C4-2B (cell line): Measurements from ENCODE around the gene RBBP8.

ENCODE experiments used
- H3K27ac ChIP-seq: fragments of 450-650 bp; 2 replicates; pipeline ENCODE4 v1.5.1; 2017
- CTCF ChIP-seq: fragments of 450-650 bp; conservative IDR thresholded peaks from 2 replicates; pipeline ENCODE4 v1.5.1; 2017; ENCODE audit warnings: mild to moderate bottlenecking
- ZFX ChIP-seq: fragments of 450-650 bp; IDR thresholded peaks from 2 replicates; pipeline ENCODE4 v1.6.1; 2017

The RBBP8 gene

GRCh38 chr18:23021623-23022022 lies 88.5 kb downstream of the RBBP8 start:
- no peak for TF ChIP-seq CTCF
- TF ChIP-seq ZFX = no peak
- H3K27ac ChIP-seq = no peak overlapping the region

- no peak overlapping the region for H3K27ac ChIP-seq
- TF ChIP-seq ZFX (no peak), CTCF (no peak)
Observed at GRCh38 chr18:23032030-23032582, 99.0 kb downstream of the RBBP8 start.

GRCh38 chr18:23033056-23033455 lies 99.9 kb downstream of the RBBP8 start:
- no peak overlapping the region for H3K27ac ChIP-seq
- no peak for TF ChIP-seq ZFX
- TF ChIP-seq CTCF = no peak

- TF ChIP-seq CTCF (no peak), ZFX (no peak)
- H3K27ac ChIP-seq = no peak overlapping the region
Observed at GRCh38 chr18:23036660-23037201, 103.6 kb downstream of the RBBP8 start.

GRCh38 chr18:23037646-23038045 lies 104.5 kb downstream of the RBBP8 start:
- TF ChIP-seq CTCF (no peak), ZFX (no peak)
- H3K27ac ChIP-seq = no peak overlapping the region

GRCh38 chr18:23038712-23039111 lies 105.6 kb downstream of the RBBP8 start:
- no peak for TF ChIP-seq CTCF
- no peak for TF ChIP-seq ZFX
- H3K27ac ChIP-seq = no peak overlapping the region

GRCh38 chr18:23042133-23042532 lies 109.0 kb downstream of the RBBP8 start:
- no peak overlapping the region for H3K27ac ChIP-seq
- no peak for TF ChIP-seq ZFX
- TF ChIP-seq CTCF = no peak
